K562 (cell line): ENCODE data around the gene PSORS1C1. TPM values are rescaled to one million over a fixed set of nuclear protein-coding genes. Genes with fewer than 3 reads are reported as not detected.

Experiments used
- ARNT ChIP-seq, 2 experiments: fragments of 450-650 bp; IDR thresholded peaks; 2 replicates each; pipeline ENCODE4 v1.6.1; 2016; ENCODE audit warnings: mild to moderate bottlenecking in 1 of 2
- CEBPB ChIP-seq: fragments of 450-650 bp; IDR thresholded peaks from 2 replicates; pipeline ENCODE4 v1.6.1; 2016; ENCODE audit warnings: missing genetic modification characterization, missing compliant biosample characterization
- FOXJ3 ChIP-seq: sonication (generic); formaldehyde crosslinking; IDR thresholded peaks from 2 replicates; pipeline ENCODE4 v1.4.0; 2020; ENCODE audit warnings: mild to moderate bottlenecking, missing genetic modification reagents
- NCOA4 ChIP-seq: fragments of 450-650 bp; IDR thresholded peaks from 2 replicates; pipeline ENCODE4 v1.6.1; 2018; ENCODE audit warnings: mild to moderate bottlenecking; ENCODE audit not compliant: partially characterized antibody
- POLR2AphosphoS5 ChIP-seq: IDR thresholded peaks from 2 replicates; pipeline ENCODE4 v1.6.1; 2011; ENCODE audit warnings: mild to moderate bottlenecking, low read depth, low read length, moderate library complexity; ENCODE audit not compliant: control insufficient read depth, insufficient read depth
- SUPT5H ChIP-seq: fragments of 450-650 bp; IDR thresholded peaks from 2 replicates; pipeline ENCODE4 v1.6.1; 2016
- ZC3H4 ChIP-seq: sonication (generic); formaldehyde crosslinking; IDR thresholded peaks from 2 replicates; pipeline ENCODE4 v1.9.0; 2021; ENCODE audit warnings: missing genetic modification reagents, borderline replicate concordance
- polyA plus RNA-seq, 8 experiments: library from polyadenylated mRNA; depleted of rRNA in 4 of 8; stranded (reverse) in 5 of 8; unstranded in 3 of 8; fragments of >200 nt; fragmentation: Nextera tagmentation in 2 of 8; fragmentation: Illumina TruSeq in 1 of 8; extraction: Ambion mirVana in 2 of 8; extraction: Trizol in 1 of 8; gene quantifications; 2 replicates each; pipeline versions ENCODE4 v1.2.1 to v1.2.3, GENCODE V29; 2011 to 2014; ENCODE audit warnings: inconsistent platforms in 1 of 8, missing spikeins in 1 of 8
- total RNA-seq, 7 experiments: library from RNA; depleted of rRNA in 6 of 7; stranded (reverse); fragments of >200 nt in 6 of 7; fragmentation: Illumina TruSeq in 2 of 7; extraction: Trizol in 2 of 7; gene quantifications; 2 replicates each; pipeline versions ENCODE4 v1.2.1 to v1.2.3, GENCODE V29; 2011 to 2021; ENCODE audit warnings: low replicate concordance in 1 of 7
- TF ChIP-seq, protein P1 (sequence below): fragments of 250-450 bp; sonication (Bioruptor Pico); IDR thresholded peaks from 2 replicates; pipeline ENCODE4 v1.5.0; 2020; ENCODE audit warnings: mild to moderate bottlenecking, borderline replicate concordance
- TF ChIP-seq, protein P2 (sequence below), 2 experiments: IDR thresholded peaks in 1 of 2; conservative IDR thresholded peaks in 1 of 2; 2 replicates each; pipeline ENCODE4 v1.6.1; 2016; ENCODE audit warnings: low read depth in 2 of 2, mild to moderate bottlenecking in 1 of 2, missing compliant biosample characterization in 1 of 2, missing genetic modification characterization in 1 of 2, moderate library complexity in 1 of 2
- TF ChIP-seq, protein P3 (sequence below): fragments of 200-600 bp; sonication (generic); IDR thresholded peaks from one replicate; pipeline ENCODE4 v1.6.1; 2012; ENCODE audit warnings: mild to moderate bottlenecking, low read depth, low read length, inconsistent platforms

The PSORS1C1 gene
- total and polyA plus RNA-seq, 9 of the 15 experiments (the other 6 are each of a cell fraction or from before 2014, with no cell fraction given), result 0.11 TPM; not detected in 8

DNA sequence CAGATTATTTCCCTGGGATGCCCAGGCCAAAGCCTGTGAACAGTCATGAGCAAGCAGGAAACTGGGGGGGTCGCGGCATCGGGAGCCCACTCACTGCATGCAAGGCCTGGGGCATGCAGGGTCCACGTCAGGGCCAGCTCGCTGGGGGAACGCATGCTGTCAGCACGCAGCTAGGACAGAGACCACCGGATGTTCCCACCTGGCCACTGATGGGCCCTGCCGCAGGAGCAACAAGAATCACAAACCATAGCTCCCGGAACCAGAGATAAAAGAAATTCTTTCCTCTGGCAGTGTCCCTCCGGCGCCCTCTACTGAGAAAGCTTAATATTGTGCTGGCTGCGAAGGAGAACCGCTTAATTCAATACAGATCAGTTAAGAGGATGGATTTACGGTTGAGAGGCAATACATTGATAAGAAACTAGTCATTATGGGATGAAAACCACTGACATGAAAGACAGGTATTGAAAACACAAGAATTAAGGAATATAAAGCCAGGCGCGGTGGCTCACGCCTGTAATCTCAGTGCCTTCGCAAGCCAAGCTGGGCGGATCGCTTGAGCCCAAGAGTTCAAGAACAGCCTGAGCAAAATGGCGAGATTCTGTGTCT lies 34.8 kb upstream of the PSORS1C1 start (continued):
- no peak for TF ChIP-seq POLR2AphosphoS5
- TF ChIP-seq, protein P1, sequence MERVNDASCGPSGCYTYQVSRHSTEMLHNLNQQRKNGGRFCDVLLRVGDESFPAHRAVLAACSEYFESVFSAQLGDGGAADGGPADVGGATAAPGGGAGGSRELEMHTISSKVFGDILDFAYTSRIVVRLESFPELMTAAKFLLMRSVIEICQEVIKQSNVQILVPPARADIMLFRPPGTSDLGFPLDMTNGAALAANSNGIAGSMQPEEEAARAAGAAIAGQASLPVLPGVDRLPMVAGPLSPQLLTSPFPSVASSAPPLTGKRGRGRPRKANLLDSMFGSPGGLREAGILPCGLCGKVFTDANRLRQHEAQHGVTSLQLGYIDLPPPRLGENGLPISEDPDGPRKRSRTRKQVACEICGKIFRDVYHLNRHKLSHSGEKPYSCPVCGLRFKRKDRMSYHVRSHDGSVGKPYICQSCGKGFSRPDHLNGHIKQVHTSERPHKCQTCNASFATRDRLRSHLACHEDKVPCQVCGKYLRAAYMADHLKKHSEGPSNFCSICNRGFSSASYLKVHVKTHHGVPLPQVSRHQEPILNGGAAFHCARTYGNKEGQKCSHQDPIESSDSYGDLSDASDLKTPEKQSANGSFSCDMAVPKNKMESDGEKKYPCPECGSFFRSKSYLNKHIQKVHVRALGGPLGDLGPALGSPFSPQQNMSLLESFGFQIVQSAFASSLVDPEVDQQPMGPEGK (CRISPR knock-in tag), result no peak
- TF ChIP-seq SUPT5H, result no peak
- TF ChIP-seq, protein P2, sequence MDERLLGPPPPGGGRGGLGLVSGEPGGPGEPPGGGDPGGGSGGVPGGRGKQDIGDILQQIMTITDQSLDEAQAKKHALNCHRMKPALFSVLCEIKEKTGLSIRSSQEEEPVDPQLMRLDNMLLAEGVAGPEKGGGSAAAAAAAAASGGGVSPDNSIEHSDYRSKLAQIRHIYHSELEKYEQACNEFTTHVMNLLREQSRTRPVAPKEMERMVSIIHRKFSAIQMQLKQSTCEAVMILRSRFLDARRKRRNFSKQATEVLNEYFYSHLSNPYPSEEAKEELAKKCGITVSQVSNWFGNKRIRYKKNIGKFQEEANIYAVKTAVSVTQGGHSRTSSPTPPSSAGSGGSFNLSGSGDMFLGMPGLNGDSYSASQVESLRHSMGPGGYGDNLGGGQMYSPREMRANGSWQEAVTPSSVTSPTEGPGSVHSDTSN (CRISPR knock-in tag; IDR thresholded peaks at IDR 0.05; ENCODE audit: low read depth), result no peak
- TF ChIP-seq, protein P2 (tag; conservative IDR thresholded peaks at IDR 0.05; ENCODE audit: low read depth), result peak; percentile 75
- TF ChIP-seq NCOA4, result no peak
- TF ChIP-seq FOXJ3 (CRISPR knock-in tag), result no peak
- TF ChIP-seq ARNT (IDR thresholded peaks at IDR 0.05), result no peak
- TF ChIP-seq CEBPB (tag), result no peak
- TF ChIP-seq, protein P3, sequence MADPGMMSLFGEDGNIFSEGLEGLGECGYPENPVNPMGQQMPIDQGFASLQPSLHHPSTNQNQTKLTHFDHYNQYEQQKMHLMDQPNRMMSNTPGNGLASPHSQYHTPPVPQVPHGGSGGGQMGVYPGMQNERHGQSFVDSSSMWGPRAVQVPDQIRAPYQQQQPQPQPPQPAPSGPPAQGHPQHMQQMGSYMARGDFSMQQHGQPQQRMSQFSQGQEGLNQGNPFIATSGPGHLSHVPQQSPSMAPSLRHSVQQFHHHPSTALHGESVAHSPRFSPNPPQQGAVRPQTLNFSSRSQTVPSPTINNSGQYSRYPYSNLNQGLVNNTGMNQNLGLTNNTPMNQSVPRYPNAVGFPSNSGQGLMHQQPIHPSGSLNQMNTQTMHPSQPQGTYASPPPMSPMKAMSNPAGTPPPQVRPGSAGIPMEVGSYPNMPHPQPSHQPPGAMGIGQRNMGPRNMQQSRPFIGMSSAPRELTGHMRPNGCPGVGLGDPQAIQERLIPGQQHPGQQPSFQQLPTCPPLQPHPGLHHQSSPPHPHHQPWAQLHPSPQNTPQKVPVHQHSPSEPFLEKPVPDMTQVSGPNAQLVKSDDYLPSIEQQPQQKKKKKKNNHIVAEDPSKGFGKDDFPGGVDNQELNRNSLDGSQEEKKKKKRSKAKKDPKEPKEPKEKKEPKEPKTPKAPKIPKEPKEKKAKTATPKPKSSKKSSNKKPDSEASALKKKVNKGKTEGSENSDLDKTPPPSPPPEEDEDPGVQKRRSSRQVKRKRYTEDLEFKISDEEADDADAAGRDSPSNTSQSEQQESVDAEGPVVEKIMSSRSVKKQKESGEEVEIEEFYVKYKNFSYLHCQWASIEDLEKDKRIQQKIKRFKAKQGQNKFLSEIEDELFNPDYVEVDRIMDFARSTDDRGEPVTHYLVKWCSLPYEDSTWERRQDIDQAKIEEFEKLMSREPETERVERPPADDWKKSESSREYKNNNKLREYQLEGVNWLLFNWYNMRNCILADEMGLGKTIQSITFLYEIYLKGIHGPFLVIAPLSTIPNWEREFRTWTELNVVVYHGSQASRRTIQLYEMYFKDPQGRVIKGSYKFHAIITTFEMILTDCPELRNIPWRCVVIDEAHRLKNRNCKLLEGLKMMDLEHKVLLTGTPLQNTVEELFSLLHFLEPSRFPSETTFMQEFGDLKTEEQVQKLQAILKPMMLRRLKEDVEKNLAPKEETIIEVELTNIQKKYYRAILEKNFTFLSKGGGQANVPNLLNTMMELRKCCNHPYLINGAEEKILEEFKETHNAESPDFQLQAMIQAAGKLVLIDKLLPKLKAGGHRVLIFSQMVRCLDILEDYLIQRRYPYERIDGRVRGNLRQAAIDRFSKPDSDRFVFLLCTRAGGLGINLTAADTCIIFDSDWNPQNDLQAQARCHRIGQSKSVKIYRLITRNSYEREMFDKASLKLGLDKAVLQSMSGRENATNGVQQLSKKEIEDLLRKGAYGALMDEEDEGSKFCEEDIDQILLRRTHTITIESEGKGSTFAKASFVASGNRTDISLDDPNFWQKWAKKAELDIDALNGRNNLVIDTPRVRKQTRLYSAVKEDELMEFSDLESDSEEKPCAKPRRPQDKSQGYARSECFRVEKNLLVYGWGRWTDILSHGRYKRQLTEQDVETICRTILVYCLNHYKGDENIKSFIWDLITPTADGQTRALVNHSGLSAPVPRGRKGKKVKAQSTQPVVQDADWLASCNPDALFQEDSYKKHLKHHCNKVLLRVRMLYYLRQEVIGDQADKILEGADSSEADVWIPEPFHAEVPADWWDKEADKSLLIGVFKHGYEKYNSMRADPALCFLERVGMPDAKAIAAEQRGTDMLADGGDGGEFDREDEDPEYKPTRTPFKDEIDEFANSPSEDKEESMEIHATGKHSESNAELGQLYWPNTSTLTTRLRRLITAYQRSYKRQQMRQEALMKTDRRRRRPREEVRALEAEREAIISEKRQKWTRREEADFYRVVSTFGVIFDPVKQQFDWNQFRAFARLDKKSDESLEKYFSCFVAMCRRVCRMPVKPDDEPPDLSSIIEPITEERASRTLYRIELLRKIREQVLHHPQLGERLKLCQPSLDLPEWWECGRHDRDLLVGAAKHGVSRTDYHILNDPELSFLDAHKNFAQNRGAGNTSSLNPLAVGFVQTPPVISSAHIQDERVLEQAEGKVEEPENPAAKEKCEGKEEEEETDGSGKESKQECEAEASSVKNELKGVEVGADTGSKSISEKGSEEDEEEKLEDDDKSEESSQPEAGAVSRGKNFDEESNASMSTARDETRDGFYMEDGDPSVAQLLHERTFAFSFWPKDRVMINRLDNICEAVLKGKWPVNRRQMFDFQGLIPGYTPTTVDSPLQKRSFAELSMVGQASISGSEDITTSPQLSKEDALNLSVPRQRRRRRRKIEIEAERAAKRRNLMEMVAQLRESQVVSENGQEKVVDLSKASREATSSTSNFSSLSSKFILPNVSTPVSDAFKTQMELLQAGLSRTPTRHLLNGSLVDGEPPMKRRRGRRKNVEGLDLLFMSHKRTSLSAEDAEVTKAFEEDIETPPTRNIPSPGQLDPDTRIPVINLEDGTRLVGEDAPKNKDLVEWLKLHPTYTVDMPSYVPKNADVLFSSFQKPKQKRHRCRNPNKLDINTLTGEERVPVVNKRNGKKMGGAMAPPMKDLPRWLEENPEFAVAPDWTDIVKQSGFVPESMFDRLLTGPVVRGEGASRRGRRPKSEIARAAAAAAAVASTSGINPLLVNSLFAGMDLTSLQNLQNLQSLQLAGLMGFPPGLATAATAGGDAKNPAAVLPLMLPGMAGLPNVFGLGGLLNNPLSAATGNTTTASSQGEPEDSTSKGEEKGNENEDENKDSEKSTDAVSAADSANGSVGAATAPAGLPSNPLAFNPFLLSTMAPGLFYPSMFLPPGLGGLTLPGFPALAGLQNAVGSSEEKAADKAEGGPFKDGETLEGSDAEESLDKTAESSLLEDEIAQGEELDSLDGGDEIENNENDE, result no peak
- no peak for TF ChIP-seq ZC3H4 (CRISPR knock-in tag)
